HepG2 (cell line): ENCODE data around the gene DNAH9. TPM values are rescaled to one million over a fixed set of nuclear protein-coding genes. Genes with fewer than 3 reads are reported as not detected.
A peak's percentile ranks its signal among the peaks of the same experiment; 100 is the strongest.

Experiments used
- ATAC-seq: fragments of 200-7000 bp; cut with Tn5 transposase; 3 replicates; pipeline ENCODE4 v1.9.1; 2020; ENCODE audit warnings: mild to moderate bottlenecking, moderate library complexity
- BruUV-seq: library from RNA; stranded (reverse); fragments of 400-500 nt; replicated peaks from 2 replicates; lab custom pipeline; 2021; lab: Mats Ljungman, UMichigan
- CTCF ChIA-PET: fragments of 300-600 bp; formaldehyde crosslinking; extraction: SDS; loops from one replicate; lab custom pipeline; 2021; ENCODE audit warnings: low total read pairs, inconsistent platforms, low intra/inter-chr PET ratio; lab: Yijun Ruan, JAX
- POLR2A ChIA-PET: fragments of 350-600 bp; sonication (Branson Sonifier 250); formaldehyde crosslinking; loops from one replicate; lab custom pipeline; 2020; ENCODE audit warnings: antibody characterized with exemption, inconsistent platforms; lab: Yijun Ruan, JAX
- DNase-seq: peaks from one replicate; pipeline ENCODE4 v3.0.0-alpha.2; 2015; ENCODE audit warnings: low spot score
- FAIRE-seq: peaks from 3 replicates; lab custom pipeline; 2011; peaks lifted over from hg19 to GRCh38; lab: Jason Lieb, UNC
- H2AFZ ChIP-seq: one replicate; pipeline ENCODE4 v1.6.1; 2011; ENCODE audit warnings: low read length, inconsistent platforms
- H3K27ac ChIP-seq: fragments of 300-600 bp; 3 replicates; pipeline ENCODE4 v1.8.0; 2011; ENCODE audit warnings: mixed run types, mild to moderate bottlenecking, mixed read lengths, low read length, inconsistent platforms; ENCODE audit not compliant: insufficient read depth; ENCODE audit errors: extremely low read length
- H3K27me3 ChIP-seq, 2 experiments: fragments of 200-600 bp in 1 of 2; 2 replicates in 1 of 2; 3 replicates in 1 of 2; pipeline versions ENCODE4 v1.6.0 to v1.8.0; 2011; ENCODE audit warnings: low read length in 2 of 2, mild to moderate bottlenecking in 2 of 2, moderate library complexity in 2 of 2, inconsistent platforms in 1 of 2; ENCODE audit not compliant: insufficient read depth in 2 of 2, control insufficient read depth in 1 of 2
- H3K36me3 ChIP-seq, 2 experiments: fragments of 200-600 bp in 1 of 2; replicated peaks in 1 of 2; 2 replicates in 1 of 2; 3 replicates in 1 of 2; pipeline versions ENCODE4 v1.5.1 to v1.8.0; 2011; ENCODE audit warnings: low read length in 2 of 2, inconsistent platforms in 1 of 2; ENCODE audit not compliant: insufficient read depth in 2 of 2, control insufficient read depth in 1 of 2
- H3K4me1 ChIP-seq: 2 replicates; pipeline ENCODE4 v1.5.1; 2012; ENCODE audit warnings: low read length, inconsistent platforms; ENCODE audit not compliant: insufficient read depth
- H3K4me2 ChIP-seq: 2 replicates; pipeline ENCODE4 v1.6.0; 2011; ENCODE audit warnings: low read depth, low read length, inconsistent platforms
- H3K4me3 ChIP-seq, 3 experiments: fragments of 200-600 bp in 1 of 3; sonication (generic), shearing (Covaris generic) in 1 of 3; replicated peaks in 1 of 3; 2 replicates each; pipeline ENCODE4 v1.5.1; 2011 to 2016; ENCODE audit warnings: low read length in 3 of 3, inconsistent platforms in 2 of 3, low read depth in 2 of 3, mild to moderate bottlenecking in 2 of 3, control low read depth in 1 of 3, mixed read lengths in 1 of 3; ENCODE audit not compliant: insufficient read depth in 1 of 3
- H3K79me2 ChIP-seq: one replicate; pipeline ENCODE4 v1.6.1; 2011; ENCODE audit warnings: low read length, inconsistent platforms; ENCODE audit not compliant: insufficient read depth
- H3K9ac ChIP-seq: 2 replicates; pipeline ENCODE4 v1.6.0; 2011; ENCODE audit warnings: mild to moderate bottlenecking, low read depth, low read length, inconsistent platforms; ENCODE audit not compliant: insufficient read depth
- H3K9me3 ChIP-seq: 2 replicates; pipeline ENCODE4 v1.5.1; 2012; ENCODE audit warnings: mild to moderate bottlenecking, low read length
- H4K20me1 ChIP-seq: 2 replicates; pipeline ENCODE4 v1.6.0; 2011; ENCODE audit warnings: inconsistent platforms, mild to moderate bottlenecking, low read length, moderate library complexity; ENCODE audit not compliant: insufficient read depth
- CREM ChIP-seq, 2 experiments: sonication (generic) in 1 of 2; formaldehyde crosslinking in 1 of 2; IDR thresholded peaks; 2 replicates each; pipeline versions ENCODE4 v1.4.0 to v1.6.1; 2016 to 2020; ENCODE audit warnings: antibody characterized with exemption in 1 of 2, mild to moderate bottlenecking in 1 of 2, missing genetic modification reagents in 1 of 2
- DPF2 ChIP-seq: sonication (generic); formaldehyde crosslinking; IDR thresholded peaks from 2 replicates; pipeline ENCODE4 v1.4.0; 2020; ENCODE audit warnings: mild to moderate bottlenecking, low read depth, missing genetic modification reagents, borderline replicate concordance
- FOXA3 ChIP-seq: IDR thresholded peaks from 2 replicates; pipeline ENCODE4 v1.6.1; 2016; ENCODE audit warnings: missing genetic modification reagents, missing compliant biosample characterization
- HDAC2 ChIP-seq: sonication (generic); formaldehyde crosslinking; IDR thresholded peaks from 2 replicates; pipeline ENCODE4 v1.4.0; 2020; ENCODE audit warnings: missing genetic modification reagents
- KDM6A ChIP-seq: IDR thresholded peaks from 2 replicates; pipeline ENCODE4 v1.6.1; 2016; ENCODE audit warnings: low read depth
- MAFF ChIP-seq: IDR thresholded peaks from 2 replicates; pipeline ENCODE4 v1.6.1; 2011; ENCODE audit warnings: low read depth, low read length, improper control_type of control experiment
- MIXL1 ChIP-seq: IDR thresholded peaks from 2 replicates; pipeline ENCODE4 v1.6.1; 2016
- MTF1 ChIP-seq: sonication (generic); formaldehyde crosslinking; IDR thresholded peaks from 2 replicates; pipeline ENCODE4 v1.5.0; 2020; ENCODE audit warnings: missing genetic modification reagents
- SAP130 ChIP-seq: IDR thresholded peaks from 2 replicates; pipeline ENCODE4 v1.6.1; 2016; ENCODE audit warnings: low read depth
- SOX5 ChIP-seq: IDR thresholded peaks from 2 replicates; pipeline ENCODE4 v1.6.1; 2016; ENCODE audit warnings: borderline replicate concordance
- TBX3 ChIP-seq: fragments of 450-650 bp; IDR thresholded peaks from 2 replicates; pipeline ENCODE4 v1.6.1; 2017; ENCODE audit warnings: antibody characterized with exemption, mild to moderate bottlenecking, inconsistent platforms, borderline replicate concordance
- TIGD3 ChIP-seq: sonication (generic); formaldehyde crosslinking; IDR thresholded peaks from 2 replicates; pipeline ENCODE4 v1.5.1; 2020; ENCODE audit warnings: mild to moderate bottlenecking, missing genetic modification reagents, borderline replicate concordance
- ZBTB20 ChIP-seq: sonication (generic); formaldehyde crosslinking; IDR thresholded peaks from 2 replicates; pipeline ENCODE4 v1.8.1; 2023; ENCODE audit warnings: missing genetic modification reagents, low read depth, mild to moderate bottlenecking, borderline replicate concordance
- WGBS: methylation state at CpG from one replicate; pipeline ENCODE4 v1.1.6; 2017; ENCODE audit warnings: low lambda C conversion rate; 5-methylcytosine and 5-hydroxymethylcytosine counted together
- in situ Hi-C: cut with HindIII; loops from 2 replicates; pipeline ENCODE4 v1.10.0; 2017; ENCODE audit warnings: low pct_unique_long_range_greater_than_20kb; ENCODE audit not compliant: extremely low pct_ligation_motif_present
- intact Hi-C: fragments of 100-400 bp; cut with micrococcal nuclease; formaldehyde crosslinking; loops from one replicate; pipeline ENCODE4 v1.10.0; 2022; ENCODE audit not compliant: unreplicated experiment
- polyA plus RNA-seq, 8 experiments: library from polyadenylated mRNA; depleted of rRNA in 3 of 8; stranded (reverse) in 7 of 8; unstranded in 1 of 8; fragments of >200 nt; fragmentation: Illumina TruSeq in 4 of 8; extraction: Trizol in 4 of 8; gene quantifications; 2 replicates each; pipeline versions ENCODE4 v1.2.1 to v1.2.3, GENCODE V29; 2011 to 2016; ENCODE audit warnings: low read depth in 4 of 8, missing spikeins in 1 of 8, mixed read lengths in 1 of 8; ENCODE audit not compliant: insufficient read depth in 1 of 8
- total RNA-seq, 5 experiments: library from RNA; depleted of rRNA; stranded (reverse); fragments of >200 nt; fragmentation: Illumina TruSeq; extraction: Trizol; gene quantifications; 2 replicates each; pipeline ENCODE4 v1.2.3, GENCODE V29; 2016; ENCODE audit warnings: low read depth in 1 of 5
- TF ChIP-seq, protein P1 (sequence below): sonication (generic); formaldehyde crosslinking; conservative IDR thresholded peaks from 2 replicates; pipeline ENCODE4 v1.4.0; 2020; ENCODE audit warnings: mild to moderate bottlenecking, missing genetic modification reagents, moderate library complexity

Gene DNAH9
- total and polyA plus RNA-seq, 2 of the 13 experiments (the other 11 are each of a cell fraction or from before 2014, with no cell fraction given), result not detected

DNA sequence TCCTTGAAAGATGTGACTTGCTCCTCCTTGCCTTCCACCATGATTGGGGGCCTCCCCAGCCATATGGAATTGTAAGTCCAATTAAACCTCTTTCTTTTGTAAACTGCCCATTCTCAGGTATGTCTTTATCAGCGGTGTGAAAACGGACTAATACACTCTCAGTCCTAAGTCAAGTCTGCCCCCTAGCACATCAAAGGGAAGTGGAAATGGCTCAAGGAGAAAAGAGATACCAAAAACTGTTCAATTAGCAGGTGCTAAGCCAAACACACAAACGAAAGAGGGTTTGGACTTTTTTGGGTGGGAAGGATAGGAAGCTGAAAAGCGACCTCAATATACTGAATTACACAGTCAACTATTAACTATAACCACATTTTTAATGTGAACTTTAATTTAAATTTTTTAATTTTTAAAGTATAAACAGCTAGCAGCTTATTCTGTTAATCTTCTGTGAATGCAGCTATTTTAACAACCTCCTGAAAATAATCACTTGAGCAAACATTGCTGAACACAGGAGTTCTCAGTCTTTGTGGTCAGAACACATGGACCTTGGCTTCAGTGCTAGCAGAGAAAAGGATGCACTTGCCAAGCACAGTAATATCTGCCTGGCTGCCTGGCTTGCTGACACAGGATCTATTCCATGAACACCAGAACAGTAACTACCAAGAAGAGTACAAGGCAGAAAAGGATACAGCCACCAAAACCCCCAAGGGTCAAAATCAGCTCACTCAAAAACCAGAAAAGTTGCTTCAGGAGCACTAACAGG lies 388.1 kb downstream of the DNAH9 start:
- peak overlapping the region; percentile 64 for H3K27ac ChIP-seq
- no peaks in the 10 kb centered on the region for H3K9me3 ChIP-seq
- H4K20me1 ChIP-seq, result no peaks in the 10 kb centered on the region
- in situ Hi-C loops, result loop anchor here (10.0 kb wide), 1 partner anchor 1112 kb away; no protein-coding TSS in a partner anchor
- peak; percentile 50 for FAIRE-seq
- peaks cover 6 to 10% of the 10 kb centered on the region in 2 experiments; a peak in 3 of 5 replicates for H3K36me3 ChIP-seq
- ChIA-PET POLR2A (interaction anchor here (0.7 to 1.4 kb wide), 2 partner anchors 11 to 34 kb away, joined by 3 to 9 read pairs; partner anchors contain the start of genes MAP2K4 and ZNF18), CTCF (interaction anchor here (0.8 to 0.9 kb wide), 2 partner anchors 342 to 1111 kb away, joined by 3 read pairs; no protein-coding TSS in a partner anchor)
- 21% methylated on average over 4 of the region's 4 CpGs for WGBS
- no peaks in the 10 kb centered on the region for H3K27me3 ChIP-seq
- intact Hi-C loops, result loop anchor here (5.0 kb wide), 1 partner anchor 1109 kb away; no protein-coding TSS in a partner anchor
- H3K4me2 ChIP-seq, result peak overlapping the region; percentile 86
- no TSS peak for BruUV-seq
- peak; percentile 99 for ATAC-seq
- H3K79me2 ChIP-seq, result no peaks in the 10 kb centered on the region
- no peak overlapping the region for H3K9ac ChIP-seq
- peak; percentile 83 for DNase-seq
- H3K4me3 ChIP-seq, result peak overlapping the region in 2 of 3 experiments; percentile 19 to 38; a peak in 2 of 6 replicates
- no peak overlapping the region for H2AFZ ChIP-seq
- peaks cover 35% of the 10 kb centered on the region for H3K4me1 ChIP-seq
- TF ChIP-seq MAFF (peak; percentile 13; the same call in 1 of the 2 replicates), KDM6A (CRISPR knock-in tag) (peak; percentile 45; the same call in 1 of the 2 replicates), FOXA3 (CRISPR knock-in tag) (peak; percentile 39; the same call in 1 of the 2 replicates), MIXL1 (CRISPR knock-in tag) (0 out of 2 replicates have a peak, but pooled peaks have one; percentile 31), SOX5 (CRISPR knock-in tag) (peak; percentile 23; the same call in 1 of the 2 replicates), TIGD3 (CRISPR knock-in tag) (no peak), ZBTB20 (CRISPR knock-in tag) (0 out of 2 replicates have a peak, but pooled peaks have one; percentile 34), SAP130 (CRISPR knock-in tag) (peak; percentile 47), TBX3 (peak; percentile 58; the same call in 1 of the 2 replicates), HDAC2 (CRISPR knock-in tag) (peak; percentile 44; the same call in 1 of the 2 replicates), MTF1 (CRISPR knock-in tag) (no peak), CREM (IDR thresholded peaks at IDR 0.05) (peak; percentile 38; the same call in 1 of the 2 replicates), CREM (CRISPR knock-in tag; IDR thresholded peaks at IDR 0.05) (no peak), DPF2 (0 out of 2 replicates have a peak, but pooled peaks have one; percentile 50)
- TF ChIP-seq, protein P1, sequence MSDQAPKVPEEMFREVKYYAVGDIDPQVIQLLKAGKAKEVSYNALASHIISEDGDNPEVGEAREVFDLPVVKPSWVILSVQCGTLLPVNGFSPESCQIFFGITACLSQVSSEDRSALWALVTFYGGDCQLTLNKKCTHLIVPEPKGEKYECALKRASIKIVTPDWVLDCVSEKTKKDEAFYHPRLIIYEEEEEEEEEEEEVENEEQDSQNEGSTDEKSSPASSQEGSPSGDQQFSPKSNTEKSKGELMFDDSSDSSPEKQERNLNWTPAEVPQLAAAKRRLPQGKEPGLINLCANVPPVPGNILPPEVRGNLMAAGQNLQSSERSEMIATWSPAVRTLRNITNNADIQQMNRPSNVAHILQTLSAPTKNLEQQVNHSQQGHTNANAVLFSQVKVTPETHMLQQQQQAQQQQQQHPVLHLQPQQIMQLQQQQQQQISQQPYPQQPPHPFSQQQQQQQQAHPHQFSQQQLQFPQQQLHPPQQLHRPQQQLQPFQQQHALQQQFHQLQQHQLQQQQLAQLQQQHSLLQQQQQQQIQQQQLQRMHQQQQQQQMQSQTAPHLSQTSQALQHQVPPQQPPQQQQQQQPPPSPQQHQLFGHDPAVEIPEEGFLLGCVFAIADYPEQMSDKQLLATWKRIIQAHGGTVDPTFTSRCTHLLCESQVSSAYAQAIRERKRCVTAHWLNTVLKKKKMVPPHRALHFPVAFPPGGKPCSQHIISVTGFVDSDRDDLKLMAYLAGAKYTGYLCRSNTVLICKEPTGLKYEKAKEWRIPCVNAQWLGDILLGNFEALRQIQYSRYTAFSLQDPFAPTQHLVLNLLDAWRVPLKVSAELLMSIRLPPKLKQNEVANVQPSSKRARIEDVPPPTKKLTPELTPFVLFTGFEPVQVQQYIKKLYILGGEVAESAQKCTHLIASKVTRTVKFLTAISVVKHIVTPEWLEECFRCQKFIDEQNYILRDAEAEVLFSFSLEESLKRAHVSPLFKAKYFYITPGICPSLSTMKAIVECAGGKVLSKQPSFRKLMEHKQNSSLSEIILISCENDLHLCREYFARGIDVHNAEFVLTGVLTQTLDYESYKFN (CRISPR knock-in tag), result peak; percentile 67
